HG03039 (cell line): ENCODE measurements around the gene INS.

Source experiments
- ATAC-seq: cut with Tn5 transposase; IDR thresholded peaks from one replicate; pipeline ENCODE4 v1.9.1; 2021; ENCODE audit warnings: mild to moderate bottlenecking, moderate library complexity; ENCODE audit not compliant: unreplicated experiment

The INS gene

DNA sequence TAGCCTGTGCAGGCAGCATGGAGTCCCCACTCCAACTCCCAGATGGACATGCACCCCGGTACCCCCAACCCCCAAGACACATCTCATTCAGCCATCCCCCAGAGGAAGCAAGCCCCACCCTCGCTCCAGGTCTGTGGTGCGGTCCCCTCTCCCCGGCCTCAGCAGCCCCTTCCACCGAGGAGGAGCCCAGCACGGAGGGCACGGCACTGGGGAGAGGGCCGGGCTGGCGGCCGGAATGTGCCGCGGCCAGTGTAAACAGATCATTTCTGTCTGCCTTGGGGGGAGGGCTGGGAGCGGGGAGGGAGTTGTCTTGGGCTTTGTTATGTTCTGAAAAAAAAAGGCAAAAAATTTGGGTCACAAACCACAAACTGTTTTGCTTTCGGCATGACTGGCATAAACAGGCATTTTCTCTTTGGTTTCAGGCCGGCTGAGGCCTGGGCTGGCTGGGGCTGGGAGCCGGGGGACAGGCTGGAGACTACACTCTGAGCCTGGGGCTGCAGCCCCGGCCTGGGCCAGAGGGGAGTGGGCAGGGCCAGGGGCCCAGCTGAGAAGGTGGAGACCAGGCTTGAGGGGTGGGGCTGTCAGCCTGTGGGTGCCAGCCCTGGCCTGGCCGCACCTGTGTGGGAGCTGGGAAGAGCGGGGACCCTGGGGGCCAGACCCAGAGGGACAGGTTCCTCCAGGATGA lies 38.6 kb downstream of the INS start:
- no peak for ATAC-seq

DNA sequence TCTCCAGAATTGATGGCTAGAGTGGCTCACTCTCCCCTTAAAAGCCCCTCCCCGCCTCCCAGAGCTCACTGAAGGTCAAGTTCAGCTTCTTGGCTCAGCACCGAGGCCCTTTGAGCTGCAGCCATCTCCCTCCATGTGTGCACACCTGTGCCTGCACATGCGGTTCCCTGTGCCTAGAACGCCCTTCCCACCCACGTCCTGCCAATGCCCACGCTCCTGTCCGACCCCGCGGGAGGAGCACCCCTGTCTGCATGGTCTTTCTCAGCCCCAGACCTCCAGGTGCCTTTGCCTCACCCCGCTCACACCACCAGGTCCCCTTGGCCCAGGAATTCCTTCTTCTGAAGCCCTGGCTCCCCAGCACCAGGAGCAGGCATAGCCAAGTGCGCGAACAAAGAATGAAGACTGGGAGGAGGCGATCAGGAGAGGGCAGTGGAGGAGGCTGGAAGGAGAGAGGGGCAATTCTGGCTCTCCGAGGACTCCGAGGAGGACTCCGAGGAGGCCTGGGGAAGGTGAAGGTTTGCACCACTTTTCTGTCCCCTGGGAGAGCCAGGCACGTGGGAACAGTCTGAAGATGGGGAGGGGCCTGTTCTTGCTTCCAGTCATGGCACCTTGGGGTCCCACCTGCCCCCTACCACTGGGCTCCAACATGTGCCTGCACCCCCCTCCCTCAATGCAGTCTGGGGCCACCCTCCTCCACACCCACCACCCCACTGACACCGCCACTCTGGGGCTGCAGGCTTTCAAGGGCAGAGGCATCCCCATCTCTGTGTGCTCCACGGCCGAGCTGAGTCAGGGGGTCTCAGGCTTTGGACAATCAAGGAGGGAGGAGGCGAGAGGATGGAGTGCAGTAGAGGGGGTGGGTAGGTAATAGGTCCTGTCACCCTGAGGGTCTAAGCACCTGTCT lies 39.5 kb downstream of the INS start:
- ATAC-seq, result no peak

DNA sequence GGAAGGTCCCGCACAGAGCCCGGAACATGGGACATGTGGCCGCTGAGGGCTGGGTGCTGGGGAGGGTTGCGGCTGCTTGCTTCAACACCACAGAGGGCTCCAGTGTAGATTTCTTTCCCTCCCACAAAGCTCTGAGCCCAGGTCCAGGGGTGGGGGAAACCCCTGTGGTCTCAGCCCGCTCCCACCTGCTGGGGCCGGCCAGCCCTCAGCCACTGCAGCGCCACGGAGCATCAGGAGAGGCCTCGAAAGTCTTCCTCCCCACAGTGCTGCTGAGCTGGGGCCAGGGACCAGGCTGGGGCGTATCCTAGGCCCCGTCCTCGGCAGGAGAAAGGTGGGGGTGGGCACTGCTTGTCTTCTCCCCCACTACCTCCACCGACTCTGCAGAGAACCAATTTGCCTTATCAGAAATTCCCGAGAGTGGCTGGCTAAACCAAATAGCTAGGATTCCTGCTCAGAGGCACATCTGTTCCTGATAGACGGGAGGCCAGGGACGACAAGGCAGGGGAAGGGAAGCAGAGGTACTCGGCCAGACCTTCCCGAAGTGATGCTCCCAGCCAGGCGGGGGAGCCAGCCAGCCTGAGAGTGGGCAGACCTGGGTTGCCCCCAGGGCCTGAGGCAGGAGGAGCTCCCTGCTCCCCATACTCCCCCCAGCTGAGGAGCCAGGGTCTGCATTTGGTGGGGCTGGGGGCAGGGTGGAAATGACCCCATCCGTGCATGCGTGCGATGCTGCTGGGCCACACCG lies 40.5 kb downstream of the INS start:
- no peak for ATAC-seq

DNA sequence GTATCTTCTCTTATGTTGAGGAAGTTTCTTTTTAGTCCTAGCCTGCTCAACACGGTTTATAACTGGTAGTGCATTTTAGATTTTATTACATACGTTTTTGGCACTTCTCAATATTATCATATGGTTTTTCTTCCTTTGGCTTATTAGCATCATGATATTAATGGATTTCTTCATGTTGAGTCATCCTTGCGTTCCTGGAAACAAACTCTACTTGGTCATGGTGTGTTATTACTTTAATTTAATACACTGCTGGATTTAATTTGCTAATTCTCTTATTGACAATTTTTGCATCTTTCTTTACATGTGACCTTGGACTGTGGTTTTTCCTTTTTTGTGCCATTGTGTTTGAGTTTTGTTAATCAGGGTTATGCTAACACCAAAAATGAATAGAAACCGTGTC lies 42.3 kb downstream of the INS start:
- ATAC-seq, result no peak

DNA sequence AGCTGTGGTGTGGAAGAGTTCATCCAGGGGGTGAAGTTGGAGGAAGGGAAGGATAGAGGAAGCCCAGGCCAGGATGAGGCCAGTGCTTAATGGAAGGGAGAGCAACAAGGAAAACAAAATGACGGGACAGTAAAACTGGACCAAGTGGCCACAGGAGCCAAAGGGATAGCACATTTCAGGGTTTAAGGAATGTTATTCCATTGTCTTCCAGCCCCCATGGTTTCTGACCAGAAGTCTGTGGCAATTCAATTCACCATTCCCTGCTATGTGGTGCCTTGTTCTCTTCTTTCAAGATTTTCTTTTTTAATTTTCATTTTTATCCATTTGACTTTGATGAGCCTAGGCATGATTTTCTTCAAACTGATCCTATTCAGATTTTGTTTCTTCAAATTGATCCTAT lies 44.3 kb downstream of the INS start:
- no peak for ATAC-seq

DNA sequence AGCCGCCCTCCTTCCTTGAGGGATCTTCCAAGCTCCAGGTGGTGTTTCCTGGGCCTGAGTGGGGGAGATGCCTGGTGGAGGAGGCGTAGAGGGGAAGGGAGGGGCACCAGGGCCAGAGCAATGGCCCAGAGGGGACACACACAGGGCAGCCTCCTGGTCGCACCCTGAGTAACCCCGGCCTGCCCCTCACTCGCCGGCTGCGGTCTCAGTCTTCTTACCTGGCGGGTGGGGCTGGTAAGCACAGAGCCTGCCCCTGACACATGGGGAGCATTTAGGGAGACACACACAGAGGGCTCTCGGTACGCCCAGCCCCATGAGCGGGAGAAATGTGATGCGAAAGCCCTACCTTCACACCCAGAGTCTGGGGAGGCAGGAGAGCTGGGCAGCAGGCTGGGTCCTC lies 45.7 kb downstream of the INS start:
- no peak for ATAC-seq

DNA sequence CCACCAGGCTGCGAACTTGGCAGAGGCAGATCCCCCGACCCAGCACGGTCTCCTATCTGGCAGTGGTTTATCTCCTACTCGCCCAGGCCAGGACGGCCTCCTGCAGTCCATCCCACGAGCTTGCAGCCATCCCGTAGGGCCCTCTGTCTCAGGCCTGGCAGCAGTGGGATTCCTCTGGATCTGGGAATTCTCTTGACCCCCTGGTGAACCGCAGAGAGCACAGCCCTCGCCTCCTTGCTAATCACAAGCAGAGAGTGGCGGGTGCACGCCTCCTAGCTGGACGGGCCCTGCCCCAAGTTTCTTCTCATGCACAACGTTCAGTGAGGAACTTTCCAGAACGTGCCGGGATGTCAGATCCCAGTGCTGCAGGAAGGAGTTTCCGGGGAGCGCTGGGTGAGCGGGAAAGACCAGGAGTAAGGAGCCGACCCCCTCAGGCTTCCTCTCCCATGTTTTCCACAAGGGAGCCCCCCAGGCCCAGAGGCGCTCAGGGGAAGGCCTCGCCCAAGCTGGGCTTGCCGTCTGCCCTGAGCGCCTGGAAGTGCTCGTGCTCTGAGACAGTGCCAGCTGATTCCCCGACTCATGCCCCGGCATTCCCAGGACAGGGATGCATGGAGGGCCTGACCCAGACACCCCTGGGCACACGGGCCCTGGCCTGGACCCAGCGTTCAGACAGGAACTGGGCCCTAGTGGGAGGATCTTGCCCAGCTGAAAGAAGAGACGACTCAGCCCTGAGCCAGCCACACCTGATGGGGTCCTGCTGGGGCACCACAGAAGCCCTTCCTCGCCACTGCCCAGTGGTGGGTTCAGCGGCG lies 46.4 kb downstream of the INS start:
- no peak for ATAC-seq

DNA sequence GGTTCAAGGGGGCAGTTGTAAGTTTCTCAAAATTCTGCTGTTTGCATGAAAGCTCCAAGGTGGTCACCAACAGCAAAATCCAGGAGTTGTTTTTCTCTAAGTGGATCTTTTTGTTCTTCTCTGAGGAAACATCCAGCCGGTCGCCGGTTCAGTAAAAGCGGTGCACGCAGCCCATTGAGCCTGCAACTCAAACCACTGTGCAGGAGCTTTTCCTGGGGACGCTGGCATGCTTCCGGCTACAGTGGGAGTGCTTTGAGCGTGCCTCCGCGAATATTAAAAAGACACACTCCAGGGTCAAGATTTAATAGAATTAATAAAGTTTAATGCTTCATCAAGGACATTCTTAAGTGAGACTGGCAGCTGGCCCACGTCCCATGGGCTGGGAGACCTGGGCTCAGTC lies 47.2 kb downstream of the INS start:
- ATAC-seq, result no peak

DNA sequence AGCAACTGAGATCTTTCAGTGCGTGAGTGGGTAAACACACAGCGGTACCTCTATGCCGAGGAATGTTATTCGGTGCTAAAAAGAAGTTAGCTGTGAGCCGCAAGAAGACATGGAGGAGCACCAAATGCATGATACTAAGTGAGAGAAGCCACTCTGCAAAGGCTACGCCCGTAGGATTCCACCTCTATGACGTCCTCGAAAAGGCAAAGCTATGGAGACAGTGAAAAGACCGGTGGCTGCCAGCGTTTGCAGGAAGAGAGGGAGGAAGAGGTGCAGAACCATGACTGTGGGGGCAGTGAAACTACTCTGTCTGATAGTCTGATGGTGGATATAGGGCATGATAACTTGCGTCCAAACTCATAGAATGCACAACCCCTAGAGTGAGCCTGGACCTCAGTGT lies 50.5 kb downstream of the INS start:
- no peak for ATAC-seq
